Measurements from ENCODE around the gene TNFRSF17.

GRCh38 chr16:12016291-12016947 is 51.4 kb downstream of the TNFRSF17 start:
- TF ChIP-seq CTCF (conservative IDR thresholded peaks at IDR 0.05; ENCODE audit: low read length) = no peak
- no peak for TF ChIP-seq EZH2phosphoT487 (IDR thresholded peaks at IDR 0.05; ENCODE audit: borderline replicate concordance)
